T follicular helper cell (primary cell): ENCODE measurements around the gene RAP1A.

Experiments
- DNase-seq: peaks from one replicate; pipeline ENCODE4 v3.0.0-alpha.2; 2020; ENCODE audit warnings: low read depth

RAP1A gene

DNA sequence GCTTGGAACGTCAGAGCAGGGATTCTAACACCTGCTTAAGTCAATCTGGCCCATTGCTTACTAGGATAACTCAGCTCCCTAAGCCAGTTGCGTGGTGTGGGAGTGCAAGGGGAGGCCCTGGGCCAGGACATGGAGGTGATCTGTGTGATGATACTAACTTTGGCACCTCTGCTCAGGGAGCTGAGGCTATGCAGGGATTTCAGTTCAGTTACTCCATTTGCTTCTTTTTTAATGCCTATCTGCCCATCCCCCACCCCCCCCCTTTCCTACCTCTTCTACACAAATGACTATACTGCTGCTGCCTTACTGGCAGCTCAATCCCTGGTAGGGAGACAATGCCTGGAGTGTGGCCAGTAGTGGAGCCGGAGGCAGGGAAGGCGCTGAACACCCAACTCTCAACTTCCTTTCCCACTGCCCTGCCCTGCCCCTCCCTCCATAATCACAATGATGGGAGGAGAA lies 100.1 kb downstream of the RAP1A start:
- no peak for DNase-seq

DNA sequence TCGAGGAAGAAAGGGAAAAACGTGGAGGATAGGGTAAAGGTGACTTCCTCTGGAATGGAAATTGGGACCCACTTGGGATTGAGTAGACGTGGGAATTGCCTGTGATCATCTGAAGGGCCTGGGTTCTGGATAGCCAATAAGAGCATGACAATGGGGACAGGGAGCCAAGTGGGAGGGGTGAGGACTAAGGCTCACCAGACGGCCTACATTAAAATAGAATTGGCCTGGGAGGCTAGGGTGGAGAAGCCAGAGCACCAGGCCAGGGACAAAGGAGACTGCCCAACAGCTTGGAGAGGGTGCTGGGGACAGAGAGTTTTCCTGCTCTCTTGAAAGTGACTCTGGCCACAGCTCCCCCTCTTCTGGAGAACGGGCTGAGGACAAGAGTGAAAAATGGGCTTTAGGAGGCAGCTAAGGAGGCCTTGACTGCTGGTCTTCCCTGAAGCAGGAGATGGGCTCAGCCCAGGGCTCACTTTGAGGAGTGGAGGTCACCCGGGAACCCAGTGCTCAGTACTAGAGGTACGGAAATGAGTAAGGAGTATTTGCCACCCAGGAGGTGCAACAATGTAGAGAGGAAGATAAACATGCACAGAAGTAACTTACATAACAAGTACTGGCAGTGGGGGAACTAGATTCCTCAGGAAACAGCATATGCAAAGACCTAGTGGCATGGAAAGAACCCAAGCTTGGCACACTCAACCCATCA lies 100.8 kb downstream of the RAP1A start:
- DNase-seq: no peak

DNA sequence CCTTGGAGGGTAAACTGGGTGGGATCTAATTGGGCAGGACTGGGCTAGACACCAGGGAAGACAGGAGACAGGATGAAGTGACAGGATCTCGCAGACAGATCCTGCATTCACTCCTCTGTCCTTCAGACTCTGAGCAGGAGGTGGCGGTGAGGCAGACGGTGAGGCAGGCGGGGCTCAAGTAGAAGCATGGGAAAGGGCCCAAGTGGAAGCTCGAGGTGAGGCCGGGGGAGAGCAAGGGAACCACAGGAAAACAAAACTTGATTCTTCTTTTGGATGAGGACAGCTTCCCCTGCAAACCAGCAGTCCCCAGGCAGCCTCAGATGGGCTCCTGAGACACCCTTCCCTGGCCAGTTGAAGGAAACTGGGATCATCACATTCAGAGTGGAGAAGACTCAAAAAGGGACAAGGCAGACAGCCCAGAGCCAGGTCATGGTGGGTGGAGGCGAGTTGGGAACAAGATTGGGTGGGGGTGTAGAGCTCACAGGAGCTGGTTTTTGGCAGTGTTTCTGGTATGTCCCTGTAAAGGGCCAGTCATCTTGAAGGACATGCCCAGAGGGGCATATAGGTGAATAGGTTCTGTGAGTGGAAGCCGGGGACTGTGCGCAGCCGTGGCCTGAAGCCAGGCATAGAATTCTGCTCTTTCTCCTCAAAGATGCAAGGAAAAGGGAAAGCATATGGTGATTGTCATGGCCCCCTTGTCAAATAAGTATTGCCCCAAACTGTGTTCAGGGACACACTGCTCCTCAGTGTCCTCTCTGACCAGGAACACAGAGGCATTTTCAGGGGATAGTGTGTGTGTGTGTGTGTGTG lies 101.6 kb downstream of the RAP1A start:
- no peak for DNase-seq

- peak; percentile 57 for DNase-seq
Measured at GRCh38 chr1:111723091-111723806, 103.7 kb downstream of the RAP1A start.

DNA sequence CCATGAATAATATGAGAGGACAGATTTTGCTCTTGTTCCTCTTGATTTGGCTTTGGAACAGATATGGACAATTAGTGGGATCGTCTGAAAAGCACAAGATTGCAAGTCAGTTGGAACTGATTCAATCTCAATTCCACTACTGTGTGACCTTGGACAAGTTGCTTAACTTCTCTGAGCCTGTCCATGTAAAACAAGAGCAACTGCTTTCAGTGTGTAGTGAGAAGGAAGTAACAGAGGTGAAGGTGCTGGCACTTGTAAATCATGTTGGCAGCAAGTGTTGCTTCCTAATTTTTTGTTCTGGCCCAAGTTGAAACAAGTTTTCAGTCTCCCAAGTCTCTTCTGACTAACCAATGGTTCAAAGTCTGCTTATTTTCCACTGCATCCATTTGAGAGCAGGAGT lies 104.3 kb downstream of the RAP1A start:
- DNase-seq: no peak

GRCh38 chr1:111725192-111725591 lies 105.6 kb downstream of the RAP1A start:
- no peak for DNase-seq

- DNase-seq: no peak
Measured at GRCh38 chr1:111727056-111727455, 107.5 kb downstream of the RAP1A start.

DNA sequence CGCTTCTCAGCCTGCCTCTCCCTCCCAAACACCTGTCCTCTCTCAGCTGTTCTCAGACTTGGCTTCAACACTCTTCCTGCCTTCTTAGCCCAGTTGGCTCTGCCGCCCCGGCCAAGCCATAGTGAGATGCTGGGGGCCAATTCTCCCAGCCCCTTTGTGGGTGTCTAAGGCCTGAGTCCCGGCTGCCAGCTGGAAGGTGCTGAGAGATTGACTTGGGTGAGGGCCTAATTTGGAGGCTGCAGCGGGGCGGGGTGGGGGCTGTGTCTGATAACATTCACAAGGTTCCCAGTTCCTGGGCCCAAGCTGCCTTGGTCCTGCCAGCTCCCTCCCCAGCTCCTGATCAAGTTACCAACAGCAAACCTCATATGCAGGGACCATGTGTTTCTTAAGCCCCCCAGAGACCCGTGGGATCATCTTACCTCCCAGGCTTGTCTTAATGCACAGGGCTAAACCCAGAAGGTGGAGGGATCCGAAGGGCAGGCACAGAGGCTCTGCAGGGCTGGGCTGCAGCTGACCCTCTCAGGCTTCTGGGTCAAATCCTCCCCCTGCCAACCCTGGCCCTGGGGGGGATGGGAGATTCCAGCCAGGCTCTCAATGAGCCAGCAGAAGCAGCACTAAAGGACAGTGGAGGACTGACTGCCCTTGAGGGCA lies 109.8 kb downstream of the RAP1A start:
- DNase-seq: no peak

DNA sequence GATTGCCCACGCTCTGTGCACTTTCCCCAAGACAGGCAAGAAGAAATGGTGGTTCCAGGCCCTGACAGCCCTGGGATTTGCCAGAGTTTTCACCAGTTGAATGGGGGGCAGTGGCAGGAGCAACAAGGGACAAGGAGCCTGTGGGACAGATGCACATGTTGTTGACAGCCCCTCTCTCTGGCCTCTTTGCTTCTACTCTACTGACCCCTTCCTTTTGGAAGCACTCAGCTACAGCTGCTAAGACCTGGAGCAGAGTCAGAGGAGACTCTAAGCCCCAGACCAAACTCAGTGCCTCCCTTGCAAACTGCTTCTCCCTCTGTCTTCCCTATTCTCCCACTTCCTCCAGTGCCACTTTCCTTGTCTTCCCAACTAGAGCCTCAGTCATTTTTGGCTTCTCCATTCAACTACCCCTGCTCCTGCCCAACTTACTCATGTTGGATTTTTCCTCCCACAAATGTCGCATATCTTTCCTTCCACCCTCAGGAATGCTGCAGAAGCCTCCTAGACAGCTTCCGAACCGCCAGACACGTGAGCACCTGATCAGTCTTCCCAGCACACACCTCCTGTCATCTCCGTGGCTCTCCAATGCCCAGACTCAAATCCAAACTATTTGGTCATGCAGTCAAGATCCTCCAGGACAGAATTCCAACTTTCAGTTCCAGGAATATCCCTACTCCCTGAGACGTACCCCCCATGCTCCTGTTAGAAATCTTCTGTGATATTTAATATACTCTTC lies 110.5 kb downstream of the RAP1A start:
- no peak for DNase-seq

- DNase-seq: no peak
Measured at GRCh38 chr1:111730706-111731105, 111.1 kb downstream of the RAP1A start.

DNA sequence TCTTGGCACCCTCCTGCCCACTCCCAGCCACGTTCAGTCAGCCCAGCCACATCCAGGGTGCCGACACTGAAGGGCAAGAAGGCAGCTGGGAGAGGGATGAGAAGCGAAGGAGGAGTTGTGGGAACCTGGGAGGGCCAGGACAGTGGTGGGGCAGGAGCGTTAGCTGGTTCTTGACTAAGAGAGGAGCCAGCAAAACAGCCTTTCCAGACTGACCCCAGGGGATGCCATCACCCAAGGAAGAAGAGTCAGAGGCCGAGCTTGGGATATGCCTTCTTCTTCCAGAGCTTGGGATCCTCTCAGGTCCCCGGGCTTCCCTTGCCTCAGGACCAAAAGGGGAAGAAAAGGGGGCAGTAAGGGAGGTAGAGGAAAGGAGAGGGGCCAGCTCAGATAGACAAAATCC lies 112.4 kb downstream of the RAP1A start:
- DNase-seq: no peak

DNA sequence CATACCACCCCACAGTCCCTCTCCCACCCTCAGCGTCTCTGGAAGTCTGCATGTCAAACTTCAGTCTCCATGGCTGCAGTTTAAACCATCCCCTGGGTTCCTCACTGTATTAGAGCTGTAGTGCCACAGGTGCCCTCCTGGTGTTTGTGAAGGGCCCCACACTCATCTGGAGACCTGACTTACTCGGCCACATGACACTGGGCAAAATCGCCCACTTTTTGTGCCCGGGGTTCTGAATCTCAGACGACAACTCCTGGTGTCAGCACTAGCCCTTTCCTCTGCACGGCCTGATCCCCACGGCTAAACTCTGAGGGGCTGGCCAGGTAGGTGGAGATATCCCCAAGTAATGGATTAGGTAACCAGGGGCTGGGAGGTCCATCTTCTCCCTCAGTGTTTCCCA lies 113.1 kb downstream of the RAP1A start:
- no peak for DNase-seq

- no peak for DNase-seq
Measured at GRCh38 chr1:111733183-111733991, 113.8 kb downstream of the RAP1A start.

DNA sequence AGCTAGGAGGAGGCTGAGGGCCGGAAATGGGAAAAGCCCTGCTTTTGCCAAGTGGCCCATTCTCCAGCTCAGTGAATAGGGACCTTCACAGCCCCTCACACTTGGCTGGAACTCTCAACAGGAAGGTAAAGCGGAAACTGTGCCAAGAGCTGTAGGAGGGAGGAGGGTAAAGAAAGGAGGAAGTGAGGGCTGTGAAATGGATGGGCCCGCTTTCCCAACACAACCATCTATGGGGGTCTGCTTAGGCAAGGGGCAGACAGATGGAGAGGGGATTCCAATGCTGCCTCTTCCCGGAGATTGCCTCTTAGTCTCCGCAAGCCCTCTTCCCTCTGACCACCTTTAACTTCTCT lies 114.4 kb downstream of the RAP1A start:
- DNase-seq: no peak

- no peak for DNase-seq
Measured at GRCh38 chr1:111734426-111734825, 114.8 kb downstream of the RAP1A start.

DNA sequence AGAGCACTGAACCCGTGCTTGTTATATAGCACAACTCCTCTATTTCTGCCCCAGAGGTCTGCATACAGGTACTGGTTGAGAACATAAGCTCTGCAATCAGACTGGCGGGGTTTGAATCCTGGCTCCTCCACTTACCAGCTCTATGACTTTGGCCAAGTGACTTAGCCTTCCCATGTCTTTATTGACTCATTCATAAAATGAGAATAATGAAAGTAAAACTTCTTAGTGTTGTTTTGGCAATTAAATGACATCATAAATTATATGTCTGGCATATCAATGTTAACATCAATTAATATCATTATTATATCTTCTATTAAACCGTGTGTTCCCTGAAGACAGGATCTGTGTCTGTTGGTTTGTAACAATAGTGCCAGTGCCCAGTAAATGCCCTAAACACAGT lies 115.3 kb downstream of the RAP1A start:
- no peak for DNase-seq

DNA sequence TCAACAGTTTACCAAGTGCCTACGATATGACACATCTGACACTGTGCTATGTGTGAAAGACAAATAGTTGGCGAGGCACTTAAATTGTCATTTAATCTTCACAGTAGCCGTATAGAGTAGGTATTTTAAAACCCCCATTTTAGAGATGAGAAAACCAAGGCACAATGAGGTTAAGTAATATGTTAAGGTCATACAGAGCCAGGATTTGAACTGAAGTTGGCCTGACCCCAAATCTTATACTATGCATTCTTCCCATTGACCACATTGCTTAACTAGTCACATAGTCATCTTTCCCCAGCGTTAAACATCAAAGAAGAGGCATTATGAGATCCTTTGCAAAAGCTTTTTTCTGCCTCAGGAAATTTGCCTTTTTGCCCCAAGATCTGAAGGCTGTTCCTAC lies 115.7 kb downstream of the RAP1A start:
- DNase-seq: no peak

DNA sequence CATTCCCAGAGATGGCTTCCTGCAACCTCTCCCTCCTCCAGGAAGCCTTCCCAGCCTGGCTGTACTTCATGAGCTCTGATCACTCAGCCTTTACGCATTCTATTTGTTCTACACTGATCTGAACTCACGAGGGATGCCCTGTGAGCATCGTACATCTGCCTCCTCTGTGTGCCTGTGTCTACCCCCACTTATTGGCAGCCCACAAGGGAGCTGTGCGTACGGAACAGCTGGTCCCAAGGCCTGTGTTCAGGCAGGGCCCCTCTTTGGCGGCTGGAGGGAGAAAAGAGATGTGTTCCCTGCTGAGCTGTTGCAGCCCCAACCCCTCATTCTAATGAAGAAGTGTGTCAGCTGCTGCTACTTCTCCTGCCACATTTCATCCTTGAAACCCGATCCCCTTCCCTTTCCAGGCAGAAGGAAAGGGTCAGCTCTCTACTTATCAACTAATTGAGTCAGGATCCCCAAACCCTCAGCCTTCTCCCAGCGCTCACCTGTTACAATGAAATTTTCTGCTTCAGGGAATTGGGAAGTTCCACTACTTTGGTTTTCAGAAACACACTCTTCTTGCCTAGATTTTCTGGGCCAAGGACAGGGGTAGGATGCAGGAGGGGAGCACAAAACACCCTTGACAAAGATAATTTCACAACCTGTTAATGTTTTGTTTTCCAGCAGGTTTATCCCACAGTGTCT lies 116.4 kb downstream of the RAP1A start:
- no peak for DNase-seq

- no peak for DNase-seq
Measured at GRCh38 chr1:111736548-111737215, 117.1 kb downstream of the RAP1A start.
